Adrenal gland (tissue), 12 donors: ENCODE data around the gene NDUFB8. TPM values are rescaled to one million over a fixed set of nuclear protein-coding genes. Genes with fewer than 3 reads are reported as not detected.

Source experiments
- DNase-seq, 7 donors: peaks; one replicate each; pipeline ENCODE4 v3.0.0-alpha.2; 2019 to 2020
- H3K27ac ChIP-seq, 5 donors: fragments of 200-600 bp; sonication (generic) in 4 of 5; 1 replicate in 3 of 5; 2 replicates in 2 of 5; pipeline versions ENCODE4 v1.5.1 to v1.8.0; 2016 to 2020; ENCODE audit warnings: mild to moderate bottlenecking in 1 of 5
- H3K27me3 ChIP-seq: fragments of 200-600 bp; 2 replicates; pipeline ENCODE4 v1.8.0; 2021
- H3K36me3 ChIP-seq, 2 donors: fragments of 200-600 bp; replicated peaks in 1 of 2; 1 replicate in 1 of 2; 2 replicates in 1 of 2; pipeline versions ENCODE4 v1.5.1 to v1.8.0; 2018 to 2022
- H3K4me1 ChIP-seq, 2 donors: fragments of 200-600 bp; replicated peaks in 1 of 2; 1 replicate in 1 of 2; 2 replicates in 1 of 2; pipeline versions ENCODE4 v1.5.1 to v1.8.0; 2018 to 2021
- H3K4me3 ChIP-seq, 4 donors: fragments of 200-600 bp; sonication (generic) in 3 of 4; one replicate each; pipeline ENCODE4 v1.5.1; 2016 to 2018
- H3K9me3 ChIP-seq, 3 donors: fragments of 200-600 bp; sonication (generic) in 1 of 3; replicated peaks in 1 of 3; 1 replicate in 2 of 3; 2 replicates in 1 of 3; pipeline versions ENCODE4 v1.5.1 to v1.8.0; 2016 to 2021
- CTCF ChIP-seq, 6 experiments: fragments of 450-650 bp in 4 of 6; fragments of 200-600 bp in 2 of 6; sonication (generic) in 1 of 6; IDR thresholded peaks; 1 replicate in 5 of 6; 2 replicates in 1 of 6; pipeline versions ENCODE4 v1.5.1 to v1.8.0; 2016 to 2021; ENCODE audit warnings: antibody characterized with exemption in 6 of 6, mild to moderate bottlenecking in 2 of 6, moderate library complexity in 1 of 6
- POLR2A ChIP-seq, 2 donors: fragments of 450-650 bp; IDR thresholded peaks; one replicate each; pipeline ENCODE4 v1.6.1; 2017; ENCODE audit warnings: antibody characterized with exemption in 2 of 2, mild to moderate bottlenecking in 2 of 2, moderate library complexity in 1 of 2
- WGBS, 4 donors: extraction: QIAGEN DNeasy Blood & Tissue Kit in 2 of 4; methylation state at CpG; one replicate each; pipeline versions ENCODE4 v1.1.5 to v1.1.7; 2013 to 2017; 5-methylcytosine and 5-hydroxymethylcytosine counted together
- intact Hi-C, 2 donors: fragments of 100-400 bp; cut with DNase I; formaldehyde crosslinking; loops; one replicate each; pipeline versions ENCODE4 v1.14.1 to v1.15.0; 2022 to 2023
- polyA plus RNA-seq, 3 donors: library from polyadenylated mRNA; stranded (reverse); fragments of 200-250 nt in 2 of 3; fragments of 350-450 nt in 1 of 3; fragmentation: Illumina TruSeq in 1 of 3; extraction: RNeasy Lipid Tissue Mini Kit (QIAGEN cat#74804) in 1 of 3; gene quantifications; one replicate each; pipeline ENCODE4 v1.2.3, GENCODE V29; 2013 to 2014
- total RNA-seq, 9 donors: library from RNA; depleted of rRNA in 4 of 9; stranded (reverse); fragments of >200 nt in 4 of 9; fragments of 120-200 nt in 1 of 9; fragmentation: NEBNext Ultra II Directional in 1 of 9; extraction: Animal tissue kit (Norgen Biotek cat#: 25700) in 1 of 9; gene quantifications; one replicate each; pipeline versions ENCODE4 v1.1.0 to v1.2.4, GENCODE V29; 2013 to 2023
- donor health status: healthy with polysubstance abuse.
- donor health status: Bipolar disorder and iron deficiency.
- donor health status: DM: yes; HTN: yes; CAD: no.
- donor health status: DM: no; HTN: no; CAD: no.
- donor health status: DM: no; HTN: no; CAD: no.
- donor health status: DM: yes; HTN: yes; CAD: no.

The NDUFB8 gene
- total and polyA plus RNA-seq, 12 donors = 181 to 689 (median 222) TPM

DNA sequence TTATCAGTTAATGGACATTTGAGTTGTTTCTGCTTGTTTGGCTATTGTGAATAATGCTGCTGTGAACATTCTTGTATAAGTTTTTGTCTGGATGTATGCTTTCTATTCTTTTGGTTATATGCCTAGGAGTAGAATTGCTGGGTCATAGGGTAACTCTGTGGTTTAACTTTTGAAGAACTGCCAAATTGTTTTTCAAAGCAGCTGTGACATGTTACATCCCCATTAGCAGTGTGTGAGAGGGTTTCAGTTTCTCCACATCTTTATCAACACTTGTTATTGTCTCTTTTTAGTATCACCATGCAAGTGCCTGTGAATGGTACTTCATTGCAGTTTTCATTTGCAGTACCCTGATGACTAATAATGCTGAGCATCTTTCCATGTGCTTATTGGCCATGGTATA, 2.1 kb upstream of the NDUFB8 start:
- H3K9me3 ChIP-seq = no peaks in the 10 kb centered on the region
- H3K27ac ChIP-seq = no peak overlapping the region
- no peak for DNase-seq
- no peak for TF ChIP-seq POLR2A (IDR thresholded peaks at IDR 0.05)
- no peak for TF ChIP-seq CTCF (IDR thresholded peaks at IDR 0.05)
- peaks cover 22 to 36% of the 10 kb centered on the region in 2 donors for H3K4me1 ChIP-seq
- intact Hi-C loops = no loop called here
- peaks cover 0 to 7% of the 10 kb centered on the region in 2 donors for H3K36me3 ChIP-seq
- no peaks in the 10 kb centered on the region for H3K27me3 ChIP-seq
- no peak overlapping the region for H3K4me3 ChIP-seq

GRCh38 chr10:100528921-100529474, 673 bp downstream of the NDUFB8 start:
- 0 to 1% (median 1%) methylated on average over 14 to 18 of the region's 18 CpGs for WGBS, 4 donors
- peak in 4 of 7 donors; percentile 20 to 61 (median 28) for DNase-seq
- no peak for TF ChIP-seq POLR2A (IDR thresholded peaks at IDR 0.05)
- TF ChIP-seq CTCF (IDR thresholded peaks at IDR 0.05) = no peak
- intact Hi-C loops = loop anchor here in 1 of 2 donors (10.0 kb wide), 1 partner anchor 194 kb away; the partner anchor contains the start of gene PKD2L1
- H3K4me3 ChIP-seq = peak overlapping the region; percentile 58 to 87 (median 82)
- H3K9me3 ChIP-seq = no peaks in the 10 kb centered on the region
- H3K4me1 ChIP-seq = peaks cover 18 to 25% of the 10 kb centered on the region in 2 donors
- H3K27ac ChIP-seq = peak overlapping the region in 3 of 5 donors; percentile 67 to 86 (median 72)
- peaks cover 0 to 32% of the 10 kb centered on the region in 2 donors for H3K36me3 ChIP-seq
- H3K27me3 ChIP-seq = no peaks in the 10 kb centered on the region

DNA sequence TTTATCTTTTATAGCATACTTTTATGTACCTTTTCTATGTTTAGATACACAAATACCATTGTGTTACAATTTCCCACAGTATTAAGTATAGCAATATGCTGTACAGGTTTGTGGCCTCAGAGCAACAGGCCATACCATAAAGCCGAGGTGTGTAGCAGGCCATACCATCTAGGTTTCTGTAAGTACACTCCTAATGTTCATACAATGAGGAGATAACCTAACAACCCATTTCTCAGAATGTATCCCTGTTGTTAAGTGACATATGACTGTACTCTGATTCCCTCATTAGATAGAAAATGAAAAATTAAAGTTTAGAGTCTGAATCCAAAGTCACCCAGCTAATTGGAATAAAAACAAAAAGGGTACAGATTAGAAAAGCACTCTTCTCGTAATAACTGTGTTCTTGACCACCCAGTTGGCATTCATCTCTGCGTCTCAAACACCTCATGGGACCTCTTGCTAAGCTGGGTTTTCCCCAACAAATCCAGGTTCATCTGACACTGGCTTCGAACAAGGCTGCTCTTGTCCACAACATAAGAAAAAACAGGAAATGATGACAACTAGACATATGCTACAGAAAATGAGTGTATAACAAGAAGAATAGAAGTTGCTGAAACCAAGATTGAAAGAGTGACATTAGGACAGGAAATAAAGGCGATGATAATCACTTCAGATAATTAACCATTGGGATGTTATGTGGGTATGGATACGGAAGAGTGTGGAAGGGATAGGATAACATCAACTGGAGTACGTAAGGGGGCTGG, 1.4 kb downstream of the NDUFB8 start:
- H3K27me3 ChIP-seq = no peaks in the 10 kb centered on the region
- 49 to 59% (median 54%) methylated on average over 7 of the region's 7 CpGs for WGBS, 4 donors
- H3K9me3 ChIP-seq = no peaks in the 10 kb centered on the region
- H3K27ac ChIP-seq = peak overlapping the region in 1 of 5 donors; percentile 72
- no peak for TF ChIP-seq CTCF (IDR thresholded peaks at IDR 0.05)
- no peak for TF ChIP-seq POLR2A (IDR thresholded peaks at IDR 0.05)
- no peak for DNase-seq
- peak overlapping the region in 2 of 4 donors; percentile 58 to 87 for H3K4me3 ChIP-seq
- intact Hi-C loops = loop anchor here in 1 of 2 donors (10.0 kb wide), 1 partner anchor 194 kb away; the partner anchor contains the start of gene PKD2L1
- peaks cover 18 to 25% of the 10 kb centered on the region in 2 donors for H3K4me1 ChIP-seq
- H3K36me3 ChIP-seq = peaks cover 0 to 39% of the 10 kb centered on the region in 2 donors

GRCh38 chr10:100524638-100525037, 5.0 kb downstream of the NDUFB8 start:
- Histone ChIP-seq H3K27me3 (no peaks in the 10 kb centered on the region), H3K27ac (no peak overlapping the region), H3K9me3 (no peaks in the 10 kb centered on the region), H3K36me3 (peaks cover 0 to 42% of the 10 kb centered on the region in 2 donors), H3K4me1 (peaks cover 18 to 29% of the 10 kb centered on the region in 2 donors), H3K4me3 (no peak overlapping the region)
- WGBS, 4 donors = 79 to 88% (median 86%) methylated on average over 2 of the region's 2 CpGs
- no peak for TF ChIP-seq CTCF (IDR thresholded peaks at IDR 0.05)
- no peak for TF ChIP-seq POLR2A (IDR thresholded peaks at IDR 0.05)
- intact Hi-C loops = loop anchor here in 1 of 2 donors (10.0 kb wide), 1 partner anchor 190 kb away; the partner anchor contains the start of gene PKD2L1
- no peak for DNase-seq
